Esophagus squamous epithelium (tissue), 4 donors: ENCODE data around the gene HACL1.

Source experiments
- POLR2A ChIP-seq, 4 donors: fragments of 450-650 bp; IDR thresholded peaks; one replicate each; pipeline ENCODE4 v1.6.1; 2017; ENCODE audit warnings: antibody characterized with exemption in 4 of 4, mild to moderate bottlenecking in 4 of 4, moderate library complexity in 3 of 4
- TF ChIP-seq, protein P1 (sequence below), 6 experiments: fragments of 450-650 bp in 4 of 6; fragments of 200-600 bp in 2 of 6; sonication (generic) in 2 of 6; IDR thresholded peaks; one replicate each; pipeline ENCODE4 v1.5.1; 2016 to 2019; ENCODE audit warnings: antibody characterized with exemption in 6 of 6, mild to moderate bottlenecking in 4 of 6, moderate library complexity in 4 of 6

DNA sequence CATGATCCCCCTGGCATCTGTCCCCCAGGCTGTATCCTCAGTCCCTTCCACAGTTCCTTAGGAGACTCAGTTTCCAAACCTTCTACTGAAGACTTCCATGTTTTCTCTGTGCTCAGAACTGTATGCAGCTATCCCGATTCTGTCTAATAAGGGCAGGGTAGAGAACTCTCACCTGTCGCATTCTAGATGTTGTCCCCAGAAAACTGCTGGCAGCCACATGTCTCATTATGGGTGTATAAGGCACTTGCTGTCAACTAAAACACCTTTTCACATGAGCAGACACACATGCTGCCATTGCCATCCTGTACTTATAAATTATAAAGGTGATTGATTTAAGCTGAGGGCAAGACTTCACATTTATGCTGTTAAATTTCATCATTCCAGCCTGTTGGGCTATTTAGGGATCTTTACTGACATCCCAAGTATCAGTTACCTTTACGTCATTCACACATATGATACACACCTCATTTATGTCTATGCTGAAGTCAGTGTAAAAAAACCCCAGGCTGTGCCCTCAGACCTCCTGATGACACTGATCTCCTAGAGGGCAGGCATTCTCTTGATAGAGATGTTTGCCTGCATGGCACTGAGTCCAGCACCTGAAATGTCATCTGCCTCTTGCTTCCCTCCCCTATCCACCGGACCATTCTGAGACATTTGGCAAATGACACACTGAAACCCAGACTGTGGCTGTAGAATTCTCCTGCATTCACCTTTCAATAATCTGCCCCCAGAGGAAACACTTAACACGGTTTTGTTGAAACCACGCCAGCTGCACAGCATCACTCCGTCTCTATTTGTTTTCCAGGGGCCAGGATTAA is 36.0 kb upstream of the HACL1 start:
- TF ChIP-seq, protein P1, sequence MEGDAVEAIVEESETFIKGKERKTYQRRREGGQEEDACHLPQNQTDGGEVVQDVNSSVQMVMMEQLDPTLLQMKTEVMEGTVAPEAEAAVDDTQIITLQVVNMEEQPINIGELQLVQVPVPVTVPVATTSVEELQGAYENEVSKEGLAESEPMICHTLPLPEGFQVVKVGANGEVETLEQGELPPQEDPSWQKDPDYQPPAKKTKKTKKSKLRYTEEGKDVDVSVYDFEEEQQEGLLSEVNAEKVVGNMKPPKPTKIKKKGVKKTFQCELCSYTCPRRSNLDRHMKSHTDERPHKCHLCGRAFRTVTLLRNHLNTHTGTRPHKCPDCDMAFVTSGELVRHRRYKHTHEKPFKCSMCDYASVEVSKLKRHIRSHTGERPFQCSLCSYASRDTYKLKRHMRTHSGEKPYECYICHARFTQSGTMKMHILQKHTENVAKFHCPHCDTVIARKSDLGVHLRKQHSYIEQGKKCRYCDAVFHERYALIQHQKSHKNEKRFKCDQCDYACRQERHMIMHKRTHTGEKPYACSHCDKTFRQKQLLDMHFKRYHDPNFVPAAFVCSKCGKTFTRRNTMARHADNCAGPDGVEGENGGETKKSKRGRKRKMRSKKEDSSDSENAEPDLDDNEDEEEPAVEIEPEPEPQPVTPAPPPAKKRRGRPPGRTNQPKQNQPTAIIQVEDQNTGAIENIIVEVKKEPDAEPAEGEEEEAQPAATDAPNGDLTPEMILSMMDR (IDR thresholded peaks at IDR 0.05): no peak
- TF ChIP-seq POLR2A (IDR thresholded peaks at IDR 0.05): no peak
